SHP77 (cell line): ENCODE results near the gene BAG5.
"Not testable (repeated sequence)": the region's sequence is repeated elsewhere in the genome, so short reads cannot be mapped to it uniquely, and the experiment has no call there.

Experiments used
- DNase-seq, 2 experiments: peaks; one replicate each; lab custom pipeline; 2025; lab: John Stamatoyannopoulos, UW

The BAG5 gene, protein sequence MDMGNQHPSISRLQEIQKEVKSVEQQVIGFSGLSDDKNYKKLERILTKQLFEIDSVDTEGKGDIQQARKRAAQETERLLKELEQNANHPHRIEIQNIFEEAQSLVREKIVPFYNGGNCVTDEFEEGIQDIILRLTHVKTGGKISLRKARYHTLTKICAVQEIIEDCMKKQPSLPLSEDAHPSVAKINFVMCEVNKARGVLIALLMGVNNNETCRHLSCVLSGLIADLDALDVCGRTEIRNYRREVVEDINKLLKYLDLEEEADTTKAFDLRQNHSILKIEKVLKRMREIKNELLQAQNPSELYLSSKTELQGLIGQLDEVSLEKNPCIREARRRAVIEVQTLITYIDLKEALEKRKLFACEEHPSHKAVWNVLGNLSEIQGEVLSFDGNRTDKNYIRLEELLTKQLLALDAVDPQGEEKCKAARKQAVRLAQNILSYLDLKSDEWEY

DNA sequence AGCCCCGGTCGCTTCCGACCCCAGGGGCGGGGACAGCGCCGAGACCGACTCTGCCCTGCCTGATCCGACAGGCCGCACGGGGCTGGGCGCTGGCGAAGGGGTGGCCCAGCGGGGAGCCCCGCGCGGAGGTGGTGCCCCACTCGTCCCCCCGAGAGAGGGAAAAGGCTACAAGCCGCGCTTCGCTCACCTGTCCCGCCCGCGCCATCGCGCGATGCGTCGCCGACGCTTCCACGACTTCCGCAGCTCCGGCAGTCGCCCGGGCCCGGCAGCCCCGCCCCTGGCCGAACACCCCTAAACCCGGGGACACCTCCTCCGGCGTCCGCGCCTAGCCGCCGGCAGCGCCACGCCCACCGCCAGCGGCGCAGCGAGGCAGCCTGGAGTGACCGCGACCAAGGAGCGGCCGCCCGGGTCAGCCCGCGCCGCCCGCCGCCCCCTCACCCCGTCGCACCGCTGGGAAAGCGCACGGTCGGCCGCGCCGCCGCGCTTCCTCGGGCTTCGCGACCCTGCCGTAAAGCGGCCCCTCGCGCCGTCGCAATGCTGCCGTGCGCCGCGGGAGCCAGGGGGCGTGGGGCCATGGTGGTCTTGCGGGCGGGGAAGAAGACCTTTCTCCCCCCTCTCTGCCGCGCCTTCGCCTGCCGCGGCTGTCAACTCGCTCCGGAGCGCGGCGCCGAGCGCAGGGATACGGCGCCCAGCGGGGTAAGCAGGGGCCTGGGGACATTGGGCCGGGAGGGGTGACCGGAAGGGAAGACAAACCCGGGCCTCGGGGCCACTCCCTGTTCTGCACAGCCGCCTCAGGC is at the start of gene BAG5, which contains the start of gene COA8:
TSS of gene BAG5 (minus strand) at position 229 of the 797 bp plus-strand sequence. CDS start 1,493 bp downstream, outside the sequence.
TSS of gene COA8 (plus strand) at position 532 of the 797 bp plus-strand sequence. CDS start at position 574, 42 bp downstream.
- DNase-seq, result peak; percentile 56 to 89

DNA sequence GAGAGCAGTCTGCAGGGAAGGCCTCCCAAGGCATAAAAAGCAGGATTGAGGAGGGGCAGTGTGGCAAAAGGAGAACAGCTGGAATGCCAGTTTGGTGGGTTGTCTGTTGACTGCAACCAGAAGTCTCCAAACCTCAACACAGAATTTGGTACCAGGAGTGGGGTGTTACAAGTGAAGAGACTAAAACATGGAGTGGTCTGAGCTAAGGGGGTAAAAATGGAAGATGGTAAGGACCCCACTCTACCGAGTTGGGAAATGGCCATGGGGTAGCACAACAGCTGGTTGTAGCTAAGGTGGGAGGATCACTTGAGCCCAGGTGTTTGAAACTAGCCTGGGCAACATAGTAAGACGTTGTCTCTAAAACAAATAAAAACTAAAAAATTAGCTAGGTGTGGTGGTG is 48.8 kb upstream of the BAG5 start:
- no peak for DNase-seq

DNA sequence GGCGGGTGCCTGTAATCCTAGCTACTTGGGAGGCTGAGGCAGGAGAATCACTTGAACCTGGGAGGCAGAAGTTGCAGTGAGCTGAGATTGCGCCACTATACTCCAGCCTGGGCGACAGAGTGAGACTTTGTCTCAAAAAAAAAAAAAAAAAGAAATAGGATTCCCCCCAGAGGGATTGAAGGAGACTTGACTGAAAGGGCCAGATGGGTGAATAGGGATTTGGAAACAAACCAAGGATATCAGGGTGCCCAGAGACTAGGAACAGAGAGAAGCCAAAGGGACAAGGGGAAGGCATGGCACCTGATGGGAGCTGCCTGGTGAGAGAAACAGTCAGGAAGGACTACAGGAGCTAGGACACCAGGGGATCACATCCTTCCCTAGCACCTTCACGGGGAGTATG is 46.6 kb upstream of the BAG5 start:
- not testable (repeated sequence) for DNase-seq

DNA sequence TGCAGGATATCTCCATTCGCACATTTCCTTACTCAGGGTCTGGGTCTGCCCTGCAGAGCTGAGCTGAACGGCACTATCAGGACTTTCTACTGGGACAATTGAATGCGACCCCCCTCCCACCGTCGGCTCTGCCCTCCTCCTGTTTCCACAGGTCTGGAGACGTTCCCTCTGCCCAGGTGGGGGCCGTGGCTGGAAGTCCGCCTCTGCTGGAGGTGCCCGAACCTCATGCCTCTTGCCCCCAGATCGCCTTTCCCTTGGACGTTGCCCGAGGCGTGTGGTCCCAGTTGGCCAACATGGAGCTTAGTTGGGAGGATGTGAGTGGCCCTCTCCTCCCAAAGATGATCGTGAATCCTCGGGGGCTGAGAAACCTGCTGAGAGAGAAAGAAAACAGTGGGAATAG is 45.4 kb upstream of the BAG5 start:
- no peak for DNase-seq

DNA sequence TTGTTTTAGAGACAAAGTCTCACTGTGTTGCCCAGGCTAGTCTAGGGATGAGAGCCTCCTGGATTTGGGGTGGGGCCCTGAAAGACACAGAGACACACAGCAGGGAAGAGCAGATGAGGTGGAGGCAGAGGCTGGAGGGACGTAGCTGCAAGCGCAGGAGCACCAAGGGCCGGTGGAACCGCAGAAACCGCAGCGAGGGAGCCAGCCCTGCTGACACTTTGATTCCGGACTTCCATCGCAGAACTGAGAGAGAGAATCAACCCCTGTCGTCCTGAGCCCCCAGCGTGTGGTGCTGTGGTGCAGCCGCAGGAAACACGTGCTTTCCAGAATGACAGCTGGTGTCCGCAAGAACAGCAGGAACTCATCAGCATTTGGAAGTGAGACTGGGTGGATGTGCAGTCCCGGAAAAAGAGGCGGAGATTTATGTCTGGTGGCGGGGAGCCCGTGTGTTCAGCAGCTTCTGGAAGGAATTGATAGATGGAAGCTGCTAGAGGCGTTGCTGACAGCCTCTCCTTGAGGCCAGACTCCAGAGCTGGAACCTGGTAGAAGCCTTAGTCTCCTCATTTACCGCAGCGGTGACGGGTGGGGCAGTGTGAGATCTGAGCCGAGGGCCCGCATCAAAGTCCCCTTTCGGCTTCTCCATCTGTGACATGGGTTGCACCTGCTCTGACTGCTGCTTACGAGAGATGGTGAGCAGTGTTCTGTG is 44.7 kb upstream of the BAG5 start:
- peak; percentile 77 to 82 for DNase-seq

DNA sequence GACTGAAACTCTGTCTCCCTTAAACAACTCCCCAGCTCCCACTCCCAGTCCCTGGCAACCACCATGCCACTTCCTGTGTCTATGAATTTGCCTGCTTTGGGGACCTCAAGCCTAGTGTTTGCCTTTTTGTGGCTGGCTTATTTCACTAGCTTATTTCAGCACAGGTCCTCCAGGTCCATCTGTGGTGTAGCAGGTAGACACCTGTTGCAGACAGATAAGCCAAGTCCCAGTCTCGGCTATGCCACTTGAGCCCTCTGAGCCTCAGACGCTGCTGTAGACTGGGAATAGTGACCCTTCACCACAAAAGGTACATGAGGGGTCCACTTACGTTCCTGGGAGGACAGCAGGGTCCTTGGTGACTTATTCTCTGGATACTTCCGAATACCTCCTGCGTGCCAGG is 42.2 kb upstream of the BAG5 start:
- no peak for DNase-seq

DNA sequence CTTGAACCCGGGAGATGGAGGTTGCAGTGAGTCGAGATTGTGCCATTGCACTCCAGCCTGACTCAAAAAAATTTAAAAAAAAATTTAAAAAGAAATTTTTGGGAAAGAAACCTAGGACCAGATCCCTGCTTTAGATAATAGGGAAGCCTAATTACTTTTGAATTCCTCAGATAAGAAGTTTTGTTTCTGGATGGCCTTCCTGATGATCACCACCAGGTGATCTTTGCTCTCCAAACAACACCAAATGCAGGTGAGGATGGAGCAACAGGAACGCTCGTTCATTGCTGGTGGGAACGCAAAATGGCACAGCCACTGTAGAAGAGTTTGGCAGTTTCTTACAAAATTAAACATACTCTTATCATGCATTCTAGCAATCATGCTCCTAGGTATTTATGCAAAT is 38.0 kb upstream of the BAG5 start:
- DNase-seq, result no peak

DNA sequence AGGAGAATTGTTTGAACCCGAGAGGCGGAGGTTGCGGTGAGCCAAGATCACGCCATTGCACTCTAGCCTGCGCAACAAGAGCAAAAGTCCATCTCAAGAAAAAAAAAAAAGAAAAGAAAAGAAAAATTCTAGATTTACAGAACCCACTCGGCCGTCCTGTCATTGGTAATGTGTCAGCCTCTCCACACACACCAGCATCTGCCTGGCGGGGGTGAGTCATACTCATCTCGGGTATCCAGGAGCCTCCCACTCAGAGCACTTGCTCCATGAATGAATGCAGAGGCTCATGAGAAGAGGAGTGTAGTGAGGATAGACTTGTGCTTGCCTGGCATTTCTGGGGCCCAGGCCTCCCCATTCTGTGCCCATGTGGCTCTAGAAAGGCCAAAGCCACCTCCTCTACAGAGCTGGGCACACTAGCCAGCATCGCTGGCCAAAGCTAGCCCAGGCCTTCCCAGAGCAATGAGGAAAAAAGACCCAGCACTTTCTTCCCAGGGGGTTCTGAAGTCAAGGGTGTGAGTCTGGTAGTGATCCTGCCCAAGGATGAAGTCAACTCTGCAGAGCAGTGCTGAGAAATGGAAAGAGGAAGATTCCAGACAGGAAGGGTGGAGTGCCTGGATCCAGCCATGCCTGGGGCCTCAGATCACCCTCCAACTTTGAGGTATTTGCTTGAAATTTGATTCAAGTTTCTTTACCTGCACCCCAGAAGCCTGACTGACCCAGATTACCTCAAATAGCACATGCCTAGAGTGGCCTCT is 35.3 kb upstream of the BAG5 start:
- DNase-seq, result peak; percentile 31 to 54

DNA sequence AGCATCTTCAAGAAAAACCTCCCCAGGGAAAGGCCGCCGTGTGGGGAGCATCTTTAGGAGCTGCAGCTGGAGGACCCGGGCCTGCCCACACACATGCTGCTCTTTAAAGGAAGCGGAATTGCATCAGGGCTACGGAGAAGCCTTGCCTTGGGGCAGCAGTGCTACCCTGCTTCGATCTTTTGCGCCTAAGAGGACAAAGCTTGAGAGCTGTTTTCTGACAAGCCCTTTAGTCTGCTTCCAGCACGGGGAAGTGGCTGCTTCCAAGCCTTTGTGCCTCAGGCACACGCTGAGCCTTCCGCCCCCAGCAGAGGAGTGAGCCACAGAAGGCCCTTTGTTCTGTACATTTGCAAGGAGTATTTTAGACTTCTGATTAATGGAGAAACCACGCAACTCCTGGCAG is 31.8 kb upstream of the BAG5 start:
- DNase-seq, result peak; percentile 63 to 69

DNA sequence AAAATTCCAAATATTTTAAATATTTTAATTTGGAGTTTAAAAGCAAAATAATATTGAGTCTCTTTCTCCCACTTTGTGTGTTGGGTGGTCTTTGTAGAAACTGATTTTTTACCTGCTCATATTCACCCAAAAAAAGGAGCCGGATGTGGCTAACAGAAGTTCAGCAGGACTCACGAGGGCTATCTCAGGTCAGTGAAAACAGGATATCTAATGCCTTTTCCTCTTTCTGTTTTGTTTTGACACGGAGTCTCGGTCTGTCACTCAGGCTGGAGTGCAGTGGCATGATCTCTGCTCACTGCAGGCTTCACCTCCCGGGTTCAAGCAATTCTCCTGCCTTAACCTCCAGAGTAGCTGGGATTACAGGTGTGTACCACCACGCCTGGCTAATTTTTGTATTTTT is 31.1 kb upstream of the BAG5 start:
- no peak for DNase-seq

DNA sequence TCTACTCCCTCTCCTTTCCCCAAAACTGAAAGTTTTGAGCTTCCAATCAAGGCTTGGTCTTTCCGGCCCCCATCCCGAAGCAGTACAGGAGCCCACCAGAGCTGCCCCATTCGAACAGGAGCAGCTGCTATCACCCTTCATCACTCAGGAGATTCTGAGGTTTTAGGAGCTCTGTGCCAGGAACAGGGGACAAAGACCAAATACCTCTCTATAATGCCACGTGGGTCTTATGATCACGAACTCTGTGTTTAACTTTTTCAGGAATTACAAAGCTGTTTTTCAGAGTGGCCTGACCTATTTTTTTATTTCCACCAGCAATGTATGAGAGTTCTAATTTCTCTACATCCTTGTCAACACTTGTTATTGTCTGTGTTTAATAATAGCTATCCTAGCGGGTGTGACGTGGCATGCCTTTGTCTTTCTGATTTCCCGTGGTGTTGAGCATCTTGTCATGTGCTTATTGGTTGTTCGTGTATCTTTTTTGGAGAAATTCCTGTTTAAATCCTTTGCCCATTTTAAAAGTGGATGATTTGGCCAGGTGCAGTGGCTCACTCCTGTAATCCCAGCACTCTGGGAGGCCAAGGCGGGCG is 22.0 kb upstream of the BAG5 start:
- DNase-seq, result no peak

DNA sequence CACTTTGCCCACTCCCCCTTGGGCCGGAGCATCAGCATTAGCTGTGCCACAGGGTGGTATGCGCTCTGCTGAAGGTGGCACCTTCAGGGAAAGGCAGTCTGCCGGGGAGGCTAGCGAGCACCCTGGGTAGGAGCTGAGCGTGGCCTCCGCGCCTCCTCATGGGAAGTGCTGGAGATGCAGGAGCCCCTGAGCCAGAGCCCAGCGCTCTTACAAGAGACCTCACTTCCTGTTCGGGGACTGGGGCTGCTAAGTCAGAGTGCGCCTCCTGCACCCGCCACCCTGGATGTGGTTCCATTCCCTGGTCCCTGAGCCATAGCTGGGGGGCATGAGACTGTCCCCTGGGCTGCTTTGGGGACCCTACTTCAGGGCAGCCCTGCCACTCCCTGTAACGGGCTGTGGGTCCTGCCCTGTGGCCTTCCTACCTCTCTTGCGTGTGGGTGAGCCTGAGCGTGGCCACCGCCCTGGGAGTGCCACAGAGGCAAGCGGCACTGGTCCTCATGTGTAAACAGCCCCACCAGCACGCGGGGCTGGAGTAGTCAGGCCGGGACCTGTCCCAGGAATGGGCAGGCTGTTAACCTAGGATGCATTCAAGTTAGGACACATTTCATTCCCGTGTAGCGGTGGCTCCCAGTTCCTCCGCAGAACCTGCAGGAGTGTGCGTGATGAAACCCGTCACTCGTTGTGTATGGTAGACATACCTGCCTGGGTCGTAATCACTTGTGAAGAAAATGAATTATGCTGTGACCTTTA is 19.7 kb upstream of the BAG5 start:
- DNase-seq, result no peak

DNA sequence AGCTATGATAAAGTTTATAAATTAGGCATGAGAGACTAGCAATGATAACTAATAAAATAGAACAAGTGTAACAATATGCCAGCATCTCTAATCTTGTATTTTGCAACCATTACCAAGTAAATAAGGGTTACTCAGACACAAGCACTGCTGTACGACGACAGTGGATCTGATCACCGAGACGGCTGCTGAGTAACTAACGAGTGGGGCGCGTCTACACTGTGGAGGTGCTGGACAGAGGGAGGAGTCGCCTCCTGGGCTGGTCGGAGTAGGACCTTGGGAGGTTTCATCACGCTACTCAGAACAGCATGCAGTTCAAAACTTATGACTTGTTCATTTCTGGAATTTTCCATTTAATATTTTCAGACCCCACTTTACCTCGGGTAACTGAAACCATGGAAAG is 18.7 kb upstream of the BAG5 start:
- no peak for DNase-seq

DNA sequence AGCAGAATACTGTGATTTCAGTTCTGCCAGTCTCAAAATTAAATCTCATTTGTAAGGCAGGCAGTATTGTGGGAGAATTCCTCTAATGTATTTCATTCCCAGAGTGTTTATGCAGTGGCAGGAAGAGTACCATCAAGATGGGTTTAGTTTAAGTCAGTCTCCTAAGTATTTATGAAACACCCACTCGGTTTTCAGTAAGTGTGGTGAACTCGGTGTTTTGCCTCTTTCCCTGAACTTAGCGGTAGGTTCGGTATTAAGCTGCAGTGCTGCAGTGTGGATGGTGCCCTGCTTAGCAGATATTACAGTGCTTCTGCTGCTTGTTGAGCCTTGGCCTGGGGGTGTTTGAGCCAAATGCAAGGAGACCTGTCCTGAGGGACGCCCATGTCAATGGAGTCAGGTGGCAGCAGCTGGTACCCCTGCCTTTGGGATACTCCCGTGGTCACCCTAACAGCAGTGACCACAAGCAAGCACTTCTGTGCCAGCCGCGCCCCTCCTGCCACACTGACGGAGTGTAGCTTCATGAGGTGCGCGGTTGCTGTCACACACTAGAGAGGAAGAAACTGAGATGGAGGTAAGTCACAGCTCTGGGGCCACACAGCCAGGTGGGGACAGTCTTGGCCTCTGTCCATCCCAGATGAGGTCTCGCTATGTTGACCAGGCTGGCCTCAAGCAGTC is 16.1 kb upstream of the BAG5 start:
- no peak for DNase-seq

DNA sequence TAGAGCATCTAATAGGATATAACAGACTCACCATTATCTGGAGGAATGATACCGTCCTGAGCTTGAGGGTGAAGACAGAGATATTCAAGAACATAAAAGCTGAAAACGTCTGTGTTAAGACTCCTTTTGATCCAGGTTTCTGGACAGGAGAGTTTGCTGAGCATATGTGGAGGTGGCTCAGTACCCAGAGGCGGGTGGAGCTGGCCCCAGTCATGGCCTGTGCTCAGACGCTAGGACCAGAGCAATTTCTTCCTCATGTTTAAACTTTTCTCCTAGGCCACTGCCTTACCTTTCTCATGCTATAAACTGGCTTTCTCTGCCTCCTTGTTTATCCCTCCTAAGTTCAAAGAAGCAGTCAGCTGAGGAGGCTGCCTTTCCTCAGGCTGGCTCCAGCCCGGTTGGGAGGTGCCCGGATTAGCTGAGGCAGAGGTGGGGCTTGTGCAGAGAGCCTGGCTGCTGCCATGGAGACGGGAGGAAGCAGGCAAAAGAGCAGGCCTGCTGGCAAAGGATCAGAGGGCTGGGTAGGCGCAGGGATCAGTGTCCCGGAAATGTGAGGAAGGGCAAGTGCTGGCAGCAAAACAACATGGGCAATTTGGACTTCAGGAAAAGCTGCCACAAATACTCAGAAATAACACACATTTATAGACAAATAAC is 14.0 kb upstream of the BAG5 start:
- peak; percentile 74 to 85 for DNase-seq

DNA sequence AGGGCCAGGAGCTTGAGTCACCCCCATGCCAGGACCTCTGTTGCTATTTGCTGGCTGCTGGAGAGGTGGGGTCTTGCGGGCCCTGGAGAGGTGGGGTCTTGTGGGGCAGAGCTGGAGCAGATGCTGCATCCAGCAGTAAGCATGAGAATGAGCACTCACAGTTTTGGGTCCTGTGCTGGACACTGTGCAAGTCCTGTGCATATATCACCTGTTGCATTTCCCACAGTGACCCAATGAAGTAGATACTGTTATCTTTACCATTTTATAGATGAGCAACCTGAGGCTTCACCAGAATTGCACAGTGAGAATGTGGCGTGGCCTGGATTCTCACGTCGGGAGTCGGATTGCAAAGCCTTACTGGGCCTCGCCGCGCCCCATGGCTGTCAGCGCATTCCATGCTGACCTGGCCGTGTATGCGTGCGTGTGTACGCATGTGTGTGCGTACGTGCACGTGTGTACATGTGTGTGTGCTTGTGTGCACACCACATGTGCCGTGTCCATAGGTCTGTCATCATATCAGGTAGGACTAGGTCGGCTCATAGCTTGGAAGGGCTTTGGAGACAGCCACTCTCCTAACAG is 12.3 kb upstream of the BAG5 start:
- DNase-seq, result no peak

DNA sequence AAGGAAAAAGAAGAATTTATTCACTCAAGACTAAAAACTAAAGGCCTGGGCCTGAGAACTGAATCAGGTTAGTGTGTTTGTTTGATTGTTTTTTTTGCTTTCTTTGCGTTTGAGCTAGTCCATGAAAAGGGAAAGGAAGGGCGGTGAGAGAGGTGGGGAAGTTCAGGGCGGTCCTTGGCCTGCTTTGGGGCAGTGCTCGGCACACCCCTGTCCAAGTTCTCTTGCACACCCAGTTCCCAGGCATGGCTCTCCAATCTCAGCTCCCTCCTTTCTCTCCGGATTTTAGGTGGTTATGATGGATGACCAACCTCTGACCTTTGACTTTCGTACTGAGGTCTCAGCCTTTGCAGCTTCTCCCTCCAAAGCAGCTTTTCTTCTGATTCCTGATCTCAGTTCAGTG is 11.6 kb upstream of the BAG5 start:
- DNase-seq, result no peak

DNA sequence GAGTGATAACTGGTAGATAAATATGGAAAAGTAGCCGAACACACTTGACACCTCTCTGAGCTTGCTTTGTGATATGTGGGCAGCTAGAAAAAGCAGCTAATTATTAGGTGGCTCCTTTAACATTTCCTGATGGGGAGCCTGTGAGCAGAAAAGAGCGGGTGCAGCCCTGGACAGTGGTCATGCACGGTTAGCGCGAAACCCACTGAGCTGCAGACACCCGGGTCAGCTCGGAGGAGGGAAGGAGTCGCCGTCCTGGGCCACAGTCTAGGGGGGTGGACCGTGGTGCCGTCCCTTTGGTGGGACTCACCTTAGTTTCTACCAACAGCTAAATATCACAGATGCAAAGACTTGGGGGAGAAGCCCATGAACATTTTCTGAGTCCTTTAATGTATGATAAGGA is 7.0 kb upstream of the BAG5 start:
- no peak for DNase-seq

DNA sequence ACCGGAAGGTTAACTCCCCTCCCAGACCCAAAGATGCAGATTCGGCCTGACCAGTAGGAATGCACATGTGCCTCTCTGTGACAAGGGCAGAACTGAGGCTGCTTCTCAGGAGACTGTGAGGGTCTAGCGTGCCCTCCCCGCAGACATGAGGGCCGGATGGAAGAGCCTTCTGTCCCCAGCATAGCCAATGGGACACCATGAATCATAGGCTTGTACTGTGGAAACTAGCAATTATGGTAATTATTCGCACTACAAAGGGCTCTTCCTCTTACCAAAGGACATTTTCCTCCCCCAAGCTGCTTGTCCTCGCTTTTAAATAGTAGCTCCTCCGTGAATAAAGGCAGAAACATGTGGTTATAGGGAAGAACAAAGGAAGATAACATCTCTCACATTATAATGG is 6.5 kb upstream of the BAG5 start:
- DNase-seq, result no peak
